Stimulated activated naive B cell treated with anti-CD40 and anti-IgM and Interleukin-4, amounts not matched to agents 10 μg/mL and 1 μg/mL and 100 μg/mL, for 72 hours (primary cell): ENCODE results near the gene CNIH2.
"Not testable (repeated sequence)": the region's sequence is repeated elsewhere in the genome, so short reads cannot be mapped to it uniquely, and the experiment has no call there.

Experiments
- ATAC-seq, 2 donors: fragments of 150-1000 bp; cut with Tn5 transposase; replicated peaks; 2 replicates each; pipeline ENCODE4 v1.10.0; 2021; ENCODE audit warnings: moderate library complexity in 1 of 2
- DNase-seq: peaks from one replicate; pipeline ENCODE4 v3.0.0; 2021
- H3K27ac Mint-ChIP-seq: one replicate; pipeline ENCODE4 v1.8.0; 2022; ENCODE audit warnings: mild to moderate bottlenecking, mixed read lengths
- H3K27me3 Mint-ChIP-seq, 2 donors: one replicate each; pipeline ENCODE4 v1.8.0; 2022; ENCODE audit warnings: mixed read lengths in 2 of 2
- H3K36me3 Mint-ChIP-seq, 2 donors: one replicate each; pipeline ENCODE4 v1.8.0; 2022; ENCODE audit warnings: mixed read lengths in 2 of 2, mild to moderate bottlenecking in 1 of 2
- H3K4me1 Mint-ChIP-seq, 2 donors: one replicate each; pipeline ENCODE4 v1.8.0; 2022; ENCODE audit warnings: mixed read lengths in 2 of 2, mild to moderate bottlenecking in 1 of 2
- H3K4me3 Mint-ChIP-seq, 2 donors: one replicate each; pipeline ENCODE4 v1.8.0; 2022; ENCODE audit warnings: mild to moderate bottlenecking in 2 of 2, mixed read lengths in 2 of 2, moderate library complexity in 1 of 2
- H3K9me3 Mint-ChIP-seq, 2 donors: one replicate each; pipeline ENCODE4 v1.8.0; 2022; ENCODE audit warnings: mixed read lengths in 2 of 2, mild to moderate bottlenecking in 1 of 2

Gene CNIH2

DNA sequence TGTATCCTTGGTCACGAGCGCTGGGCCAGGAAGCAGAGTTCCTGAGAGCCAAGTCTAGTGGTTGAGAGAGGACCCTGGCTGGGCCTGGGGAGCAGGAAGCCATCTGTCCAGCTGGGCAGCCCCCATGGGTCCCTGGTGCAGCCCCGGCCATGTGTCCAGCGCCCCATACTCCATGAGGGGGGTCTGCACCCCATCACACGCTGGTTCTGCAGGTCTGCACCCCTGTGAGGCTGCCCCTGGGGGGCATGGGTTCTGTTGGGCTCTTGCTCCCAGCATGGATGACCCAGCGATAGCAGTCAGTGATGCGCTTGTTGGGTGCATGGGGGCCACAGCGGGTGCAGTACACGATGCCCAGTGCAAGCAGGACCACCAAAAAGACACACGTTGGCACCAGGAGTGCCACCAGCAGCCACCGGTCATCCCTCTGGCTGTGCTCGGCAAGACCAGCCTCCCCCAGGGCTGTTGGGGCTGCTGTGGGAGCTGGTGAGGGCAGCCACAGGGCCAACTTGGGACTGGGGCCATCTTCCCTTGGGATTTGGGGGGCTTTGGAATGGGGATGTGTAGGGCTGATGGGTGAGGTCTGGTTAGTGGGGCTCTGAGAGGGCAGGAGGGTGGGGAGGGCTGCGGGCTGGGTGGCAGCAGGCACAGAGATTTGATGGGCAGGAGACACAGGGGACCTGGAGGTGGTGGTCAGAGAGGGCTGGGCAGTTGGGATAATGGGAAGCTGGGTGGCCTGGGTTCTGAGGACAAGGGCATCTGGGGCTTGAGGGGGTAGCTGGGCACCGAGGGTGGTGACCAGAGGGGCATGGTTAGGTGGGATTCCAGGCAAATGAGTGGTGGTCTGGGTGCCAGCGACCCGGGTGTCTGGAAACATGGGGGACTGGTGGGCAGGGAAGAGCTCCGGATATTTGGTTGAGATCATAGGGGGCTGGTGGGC lies 36.9 kb downstream of the CNIH2 start:
- peaks cover 29 to 44% of the 10 kb centered on the region in 2 donors for H3K4me1 Mint-ChIP-seq
- ATAC-seq (no peak), DNase-seq (no peak)
- no peak overlapping the region for H3K4me3 Mint-ChIP-seq
- H3K36me3 Mint-ChIP-seq = no peaks in the 10 kb centered on the region
- H3K27me3 Mint-ChIP-seq = no peaks in the 10 kb centered on the region
- no peak overlapping the region for H3K27ac Mint-ChIP-seq
- H3K9me3 Mint-ChIP-seq = no peaks in the 10 kb centered on the region

- no peaks in the 10 kb centered on the region for H3K27me3 Mint-ChIP-seq
- DNase-seq (no peak), ATAC-seq (no peak)
- no peak overlapping the region for H3K27ac Mint-ChIP-seq
- H3K4me1 Mint-ChIP-seq = peaks cover 29 to 44% of the 10 kb centered on the region in 2 donors
- no peak overlapping the region for H3K4me3 Mint-ChIP-seq
- H3K9me3 Mint-ChIP-seq = no peaks in the 10 kb centered on the region
- H3K36me3 Mint-ChIP-seq = no peaks in the 10 kb centered on the region
Measured at GRCh38 chr11:66315498-66315885, 37.5 kb downstream of the CNIH2 start.

DNA sequence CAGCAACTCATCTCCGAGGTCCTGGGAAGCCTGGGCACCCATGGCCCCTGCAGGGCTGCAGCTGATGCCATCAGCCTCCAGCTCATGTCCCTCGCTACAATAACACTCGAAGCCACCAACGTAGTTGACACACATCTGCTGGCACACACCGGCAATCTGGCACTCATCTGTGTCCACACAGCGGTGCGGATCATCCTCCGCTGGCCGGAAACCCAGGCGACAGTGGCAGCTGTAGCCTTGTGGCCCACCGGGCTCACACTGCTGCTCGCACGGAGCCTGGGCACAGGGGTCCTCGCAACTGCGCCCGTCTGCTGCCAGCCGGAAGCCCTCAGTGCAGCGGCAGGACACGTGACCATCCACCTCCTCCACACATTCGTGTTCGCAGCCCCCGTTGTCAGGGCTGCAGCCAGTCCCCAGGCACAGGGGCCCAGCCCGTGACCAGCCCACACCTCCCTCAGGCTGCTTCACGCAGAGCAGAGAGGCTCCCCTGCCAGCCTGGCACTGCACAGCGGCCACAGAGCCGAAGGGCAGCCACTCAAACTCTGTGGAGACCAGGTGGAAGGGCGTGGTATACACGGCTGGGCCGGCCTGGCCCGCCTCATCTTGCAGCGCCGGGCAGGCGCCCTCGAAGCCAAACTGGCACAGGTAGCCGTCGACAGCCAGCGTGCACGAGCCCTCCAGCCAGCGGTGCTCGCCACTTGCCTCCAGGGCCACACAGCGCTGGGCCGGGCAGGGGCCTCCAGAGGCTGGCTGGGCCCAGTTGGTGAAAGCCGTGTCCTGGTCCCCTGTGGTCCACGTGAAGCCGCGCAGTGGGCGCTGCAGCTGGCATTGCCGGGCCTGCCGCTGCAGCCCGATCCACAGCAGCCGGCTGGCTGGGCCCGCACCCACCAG lies 38.2 kb downstream of the CNIH2 start:
- no peak overlapping the region for H3K4me3 Mint-ChIP-seq
- H3K36me3 Mint-ChIP-seq = no peaks in the 10 kb centered on the region
- peaks cover 29 to 44% of the 10 kb centered on the region in 2 donors for H3K4me1 Mint-ChIP-seq
- ATAC-seq (no peak), DNase-seq (no peak)
- H3K27me3 Mint-ChIP-seq = no peaks in the 10 kb centered on the region
- no peak overlapping the region for H3K27ac Mint-ChIP-seq
- no peaks in the 10 kb centered on the region for H3K9me3 Mint-ChIP-seq

- no peak for DNase-seq
- Mint-ChIP-seq H3K9me3 (no peaks in the 10 kb centered on the region), H3K27me3 (no peaks in the 10 kb centered on the region), H3K4me1 (peaks cover 29 to 40% of the 10 kb centered on the region in 2 donors), H3K36me3 (no peaks in the 10 kb centered on the region), H3K4me3 (peak within 1 kb of the TSS; percentile 71 to 74), H3K27ac (peak within 1 kb of the TSS; percentile 90)
- ATAC-seq = no peak
Measured at GRCh38 chr11:66316849-66317251, 38.9 kb downstream of the CNIH2 start, which contains the start of gene CD248. CD248 (minus strand) TSS chr11:66317044; CDS start chr11:66317027, 17 bp downstream.

DNA sequence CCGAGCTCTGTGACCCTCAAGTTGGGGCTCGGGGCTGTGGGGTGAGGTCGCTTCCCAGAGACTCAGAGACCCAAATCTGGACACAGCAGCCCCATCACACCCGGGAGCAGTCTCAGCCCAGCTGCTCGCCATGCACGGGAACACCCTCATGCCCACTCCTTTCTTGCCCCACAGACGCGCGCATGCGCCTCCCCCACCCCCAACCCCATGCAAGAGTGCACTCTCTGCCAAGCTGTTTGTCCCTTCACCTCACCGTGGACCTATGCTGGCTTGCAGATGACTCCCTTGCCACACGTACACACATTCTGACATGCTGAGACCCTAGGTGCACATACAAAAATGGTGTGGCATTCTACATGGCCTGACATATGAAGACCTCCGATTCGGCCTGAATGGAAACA lies 39.3 kb downstream of the CNIH2 start:
- no peaks in the 10 kb centered on the region for H3K27me3 Mint-ChIP-seq

GRCh38 chr11:66317723-66318599 lies 40.0 kb downstream of the CNIH2 start:
- peak overlapping the region; percentile 90 for H3K27ac Mint-ChIP-seq

More for the DNA sequence above, 39.3 kb downstream of the CNIH2 start:
- DNase-seq (no peak), ATAC-seq (peak; percentile 38)
- H3K9me3 Mint-ChIP-seq = no peaks in the 10 kb centered on the region
- H3K36me3 Mint-ChIP-seq = no peaks in the 10 kb centered on the region
- peak overlapping the region; percentile 71 to 74 for H3K4me3 Mint-ChIP-seq
- peak overlapping the region; percentile 86 for H3K27ac Mint-ChIP-seq
- peaks cover 27 to 40% of the 10 kb centered on the region in 2 donors for H3K4me1 Mint-ChIP-seq

GRCh38 chr11:66318600-66318970 lies 40.6 kb downstream of the CNIH2 start:
- Mint-ChIP-seq H3K4me1 (peaks cover 25 to 40% of the 10 kb centered on the region in 2 donors), H3K9me3 (no peaks in the 10 kb centered on the region), H3K4me3 (peak overlapping the region in 1 of 2 donors; percentile 74), H3K36me3 (no peaks in the 10 kb centered on the region), H3K27ac (peak overlapping the region; percentile 90), H3K27me3 (no peaks in the 10 kb centered on the region)
- no peak for DNase-seq
- ATAC-seq = no peak

More at GRCh38 chr11:66317723-66318599, 40.0 kb downstream of the CNIH2 start:
- Mint-ChIP-seq H3K27me3 (no peaks in the 10 kb centered on the region), H3K4me3 (peak overlapping the region; percentile 71 to 74), H3K4me1 (peaks cover 25 to 43% of the 10 kb centered on the region in 2 donors), H3K36me3 (no peaks in the 10 kb centered on the region), H3K9me3 (no peaks in the 10 kb centered on the region)
- DNase-seq = no peak
- peak; percentile 79 to 84 for ATAC-seq

- H3K36me3 Mint-ChIP-seq, H3K9me3 Mint-ChIP-seq, ATAC-seq, DNase-seq, H3K27me3 Mint-ChIP-seq, H3K4me3 Mint-ChIP-seq, H3K27ac Mint-ChIP-seq: not testable (repeated sequence)
- H3K4me1 Mint-ChIP-seq = peaks cover 21 to 32% of the 10 kb centered on the region in 2 donors
Measured at GRCh38 chr11:66320289-66320688, 42.3 kb downstream of the CNIH2 start.

DNA sequence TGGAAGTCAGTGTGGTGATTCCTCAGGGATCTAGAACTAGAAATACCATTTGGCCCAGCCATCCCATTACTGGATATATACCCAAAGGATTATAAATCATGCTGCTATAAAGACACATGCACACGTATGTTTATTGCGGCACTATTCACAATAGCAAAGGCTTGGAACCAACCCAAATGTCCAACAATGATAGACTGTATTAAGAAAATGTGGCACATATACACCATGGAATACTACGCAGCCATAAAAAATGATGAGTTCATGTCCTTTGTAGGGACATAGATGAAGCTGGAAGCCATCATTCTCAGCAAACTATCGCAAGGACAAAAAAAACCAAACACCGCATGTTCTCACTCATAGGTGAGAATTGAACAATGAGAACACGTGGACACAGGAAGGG lies 42.8 kb downstream of the CNIH2 start:
- DNase-seq, H3K9me3 Mint-ChIP-seq, H3K4me3 Mint-ChIP-seq, H3K27ac Mint-ChIP-seq, H3K36me3 Mint-ChIP-seq, H3K27me3 Mint-ChIP-seq, ATAC-seq: not testable (repeated sequence)
- H3K4me1 Mint-ChIP-seq = peaks cover 22 to 32% of the 10 kb centered on the region in 2 donors

DNA sequence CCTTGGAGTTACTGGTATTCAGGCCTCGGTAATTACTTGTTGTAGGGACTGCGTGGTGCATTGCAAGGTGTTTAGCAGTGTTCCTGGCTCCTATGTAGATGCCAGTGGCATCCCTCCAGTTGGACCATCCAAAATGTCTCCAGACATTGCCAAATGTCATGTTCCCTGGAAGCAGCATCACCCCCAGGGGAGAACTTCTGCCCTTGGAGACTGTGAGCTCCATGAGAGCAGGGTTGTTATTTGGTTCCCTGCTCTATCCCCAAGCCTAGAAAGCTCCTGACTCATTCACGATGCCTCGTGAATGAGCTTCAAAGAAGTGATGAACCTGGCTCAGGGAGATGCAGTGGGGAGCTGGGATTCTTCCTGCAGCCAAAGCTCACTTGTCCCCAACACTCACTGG lies 43.6 kb downstream of the CNIH2 start:
- DNase-seq (no peak), ATAC-seq (no peak)
- H3K9me3 Mint-ChIP-seq = no peaks in the 10 kb centered on the region
- peaks cover 26 to 38% of the 10 kb centered on the region in 2 donors for H3K4me1 Mint-ChIP-seq
- no peaks in the 10 kb centered on the region for H3K27me3 Mint-ChIP-seq
- H3K36me3 Mint-ChIP-seq = no peaks in the 10 kb centered on the region
- H3K4me3 Mint-ChIP-seq = no peak overlapping the region
- no peak overlapping the region for H3K27ac Mint-ChIP-seq

DNA sequence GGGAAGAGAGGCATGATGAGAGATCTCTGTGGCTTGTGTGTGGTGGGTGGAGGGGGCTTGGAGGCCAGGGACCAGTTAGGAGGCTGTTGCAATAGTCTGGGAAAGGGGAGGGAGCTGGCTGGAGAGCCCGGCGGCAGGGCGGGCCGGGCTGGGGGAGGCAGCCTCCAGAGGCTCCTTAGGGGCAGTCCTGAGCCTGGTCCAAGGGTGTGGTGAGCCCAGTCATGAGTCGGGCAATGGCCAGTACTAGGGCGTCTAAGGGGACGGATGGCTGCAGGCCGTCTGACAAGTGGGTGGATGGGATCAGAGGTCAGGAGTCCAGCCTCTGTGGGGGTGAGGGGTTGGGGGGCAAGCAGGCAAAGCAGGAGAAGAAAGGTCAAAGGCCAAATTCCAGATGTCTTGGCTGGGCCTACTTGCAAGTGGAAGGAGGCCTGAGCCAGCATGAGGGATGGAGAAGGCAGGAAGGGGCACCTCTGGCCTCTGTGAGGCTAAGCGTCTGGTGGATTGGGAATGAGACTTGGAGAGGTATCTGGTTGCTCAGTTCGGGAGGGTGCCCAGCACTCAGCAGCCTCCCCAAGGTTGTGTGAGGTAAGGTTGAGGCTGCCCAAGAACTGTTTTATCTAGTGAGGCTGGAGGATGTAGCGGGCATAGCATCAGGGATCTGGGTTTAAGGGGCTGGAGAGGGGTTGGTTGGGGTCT lies 44.9 kb downstream of the CNIH2 start:
- Mint-ChIP-seq H3K4me1 (peaks cover 28 to 36% of the 10 kb centered on the region in 2 donors), H3K27ac (no peak overlapping the region), H3K4me3 (no peak overlapping the region), H3K27me3 (no peaks in the 10 kb centered on the region), H3K9me3 (no peaks in the 10 kb centered on the region), H3K36me3 (no peaks in the 10 kb centered on the region)
- DNase-seq (no peak), ATAC-seq (no peak)

DNA sequence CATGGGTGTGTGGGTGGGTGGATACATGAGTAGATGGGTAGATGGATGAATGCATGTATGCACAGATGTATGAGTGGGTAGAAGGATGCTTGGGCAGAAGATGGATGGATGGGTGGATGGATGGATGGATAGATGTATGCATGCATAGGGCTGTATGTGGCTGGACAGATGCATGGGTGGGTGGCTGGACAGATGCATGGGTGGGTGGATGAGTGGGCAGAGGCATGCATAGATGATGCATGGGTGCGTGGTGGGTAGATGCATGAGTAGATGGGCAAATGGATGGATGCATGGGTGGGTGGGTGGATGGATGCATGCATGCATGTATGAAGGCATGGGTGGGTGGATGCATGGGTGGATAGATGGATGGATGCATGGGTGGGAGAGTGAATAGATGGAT lies 45.7 kb downstream of the CNIH2 start:
- no peak for DNase-seq
- no peaks in the 10 kb centered on the region for H3K36me3 Mint-ChIP-seq
- H3K4me1 Mint-ChIP-seq = peaks cover 27 to 36% of the 10 kb centered on the region in 2 donors
- no peaks in the 10 kb centered on the region for H3K9me3 Mint-ChIP-seq
- H3K4me3 Mint-ChIP-seq = no peak overlapping the region
- peak overlapping the region; percentile 0 for H3K27ac Mint-ChIP-seq
- no peaks in the 10 kb centered on the region for H3K27me3 Mint-ChIP-seq
- ATAC-seq = no peak

DNA sequence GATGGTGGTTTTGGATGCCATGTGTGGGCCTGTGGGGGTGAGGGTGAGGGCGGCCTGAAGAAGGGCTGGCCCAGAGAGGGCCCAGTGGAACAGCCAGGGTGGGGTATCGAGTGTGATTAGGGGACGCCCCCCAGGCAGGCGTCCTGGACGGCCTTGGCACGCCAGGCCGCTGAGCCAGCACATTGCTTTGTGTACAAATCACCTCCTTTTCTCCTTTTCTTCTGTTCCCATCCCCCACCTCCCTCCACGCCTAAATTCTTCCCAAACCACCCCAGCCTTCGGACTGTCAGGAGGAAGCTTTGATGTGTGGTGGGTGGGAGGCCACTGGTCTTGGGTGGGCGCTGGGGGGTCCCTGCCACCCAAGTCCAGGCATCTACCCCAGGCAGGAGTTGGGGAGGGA lies 46.7 kb downstream of the CNIH2 start:
- Mint-ChIP-seq H3K4me3 (no peak overlapping the region), H3K36me3 (no peaks in the 10 kb centered on the region), H3K9me3 (no peaks in the 10 kb centered on the region), H3K27me3 (no peaks in the 10 kb centered on the region), H3K4me1 (peaks cover 22 to 32% of the 10 kb centered on the region in 2 donors), H3K27ac (no peak overlapping the region)
- ATAC-seq (no peak), DNase-seq (no peak)
